HuH-7 (cell line): ENCODE results near the gene SIGLEC8.
"Not testable (repeated sequence)": the region's sequence is repeated elsewhere in the genome, so short reads cannot be mapped to it uniquely, and the experiment has no call there.

Experiments
- DNase-seq: peaks from one replicate; pipeline ENCODE4 v3.0.0; 2011; ENCODE audit warnings: low spot score

SIGLEC8 gene

GRCh38 chr19:51473009-51473707, 14.9 kb upstream of the SIGLEC8 start:
- peak; percentile 66 for DNase-seq

GRCh38 chr19:51472607-51473006, 14.4 kb upstream of the SIGLEC8 start:
- no peak for DNase-seq

GRCh38 chr19:51471527-51471926, 13.3 kb upstream of the SIGLEC8 start:
- DNase-seq, result no peak

GRCh38 chr19:51470966-51471365, 12.7 kb upstream of the SIGLEC8 start:
- DNase-seq, result no peak

GRCh38 chr19:51469629-51470028, 11.4 kb upstream of the SIGLEC8 start:
- no peak for DNase-seq

- DNase-seq, result no peak
Measured at GRCh38 chr19:51469162-51469561, 10.9 kb upstream of the SIGLEC8 start.

GRCh38 chr19:51468545-51468920, 10.3 kb upstream of the SIGLEC8 start:
- DNase-seq, result no peak

- no peak for DNase-seq
Measured at GRCh38 chr19:51467864-51468544, 9.8 kb upstream of the SIGLEC8 start.

- no peak for DNase-seq
Measured at GRCh38 chr19:51466723-51467122, 8.5 kb upstream of the SIGLEC8 start.

GRCh38 chr19:51463976-51464581, 5.8 kb upstream of the SIGLEC8 start:
- DNase-seq, result not testable (repeated sequence)

GRCh38 chr19:51462681-51463080, 4.4 kb upstream of the SIGLEC8 start:
- no peak for DNase-seq

GRCh38 chr19:51462276-51462675, 4.0 kb upstream of the SIGLEC8 start:
- DNase-seq, result no peak

GRCh38 chr19:51461723-51462161, 3.5 kb upstream of the SIGLEC8 start:
- DNase-seq, result no peak

- DNase-seq, result peak; percentile 51
Measured at GRCh38 chr19:51460164-51460992, 2.1 kb upstream of the SIGLEC8 start.

- DNase-seq, result no peak
Measured at GRCh38 chr19:51458899-51459505, 748 bp upstream of the SIGLEC8 start.

GRCh38 chr19:51457351-51458013, 772 bp downstream of the SIGLEC8 start:
- no peak for DNase-seq

GRCh38 chr19:51456541-51457290, 1.5 kb downstream of the SIGLEC8 start:
- DNase-seq, result no peak

- DNase-seq, result no peak
Measured at GRCh38 chr19:51450730-51451307, 7.4 kb downstream of the SIGLEC8 start.

GRCh38 chr19:51448411-51449016, 9.7 kb downstream of the SIGLEC8 start:
- no peak for DNase-seq

GRCh38 chr19:51448011-51448410, 10.2 kb downstream of the SIGLEC8 start:
- no peak for DNase-seq
